NCI-H446 treated with DMSO at 0.1 percent for 48 hours (cell line): ENCODE data around the gene PIK3R3.
A peak's percentile ranks its signal among the peaks of the same experiment; 100 is the strongest.

Source experiments
- DNase-seq: peaks from one replicate; lab custom pipeline; 2025; lab: John Stamatoyannopoulos, UW

PIK3R3 gene

GRCh38 chr1:46157916-46158311, 25.5 kb upstream of the PIK3R3 start:
- no peak for DNase-seq

- DNase-seq: no peak
Measured at GRCh38 chr1:46153732-46154131, 21.3 kb upstream of the PIK3R3 start.

GRCh38 chr1:46153228-46153627, 20.8 kb upstream of the PIK3R3 start:
- no peak for DNase-seq

- no peak for DNase-seq
Measured at GRCh38 chr1:46152016-46152415, 19.6 kb upstream of the PIK3R3 start.

GRCh38 chr1:46150085-46150484, 17.7 kb upstream of the PIK3R3 start:
- DNase-seq: no peak

- no peak for DNase-seq
Measured at GRCh38 chr1:46148318-46148717, 15.9 kb upstream of the PIK3R3 start.

- no peak for DNase-seq
Measured at GRCh38 chr1:46137916-46138315, 5.5 kb upstream of the PIK3R3 start.

GRCh38 chr1:46136711-46137110, 4.3 kb upstream of the PIK3R3 start:
- no peak for DNase-seq

- DNase-seq: peak; percentile 91
Measured at GRCh38 chr1:46134660-46135331, 2.4 kb upstream of the PIK3R3 start.

- DNase-seq: no peak
Measured at GRCh38 chr1:46133781-46134350, 1.4 kb upstream of the PIK3R3 start.

- DNase-seq: no peak
Measured at GRCh38 chr1:46133181-46133658, 791 bp upstream of the PIK3R3 start.

GRCh38 chr1:46131712-46132528, 509 bp downstream of the PIK3R3 start:
- peak; percentile 55 for DNase-seq

- no peak for DNase-seq
Measured at GRCh38 chr1:46131093-46131492, 1.3 kb downstream of the PIK3R3 start.

GRCh38 chr1:46130606-46131005, 1.8 kb downstream of the PIK3R3 start:
- DNase-seq: no peak

- no peak for DNase-seq
Measured at GRCh38 chr1:46130121-46130520, 2.3 kb downstream of the PIK3R3 start.

GRCh38 chr1:46128344-46128743, 4.1 kb downstream of the PIK3R3 start:
- DNase-seq: no peak

- no peak for DNase-seq
Measured at GRCh38 chr1:46118856-46119255, 13.6 kb downstream of the PIK3R3 start.

- DNase-seq: no peak
Measured at GRCh38 chr1:46117810-46118494, 14.5 kb downstream of the PIK3R3 start.

GRCh38 chr1:46114925-46115603, 17.4 kb downstream of the PIK3R3 start:
- no peak for DNase-seq

GRCh38 chr1:46113948-46114347, 18.5 kb downstream of the PIK3R3 start:
- no peak for DNase-seq

- no peak for DNase-seq
Measured at GRCh38 chr1:46112108-46112507, 20.3 kb downstream of the PIK3R3 start.

GRCh38 chr1:46110521-46110920, 21.9 kb downstream of the PIK3R3 start:
- no peak for DNase-seq
